Ramos (cell line): ENCODE measurements around the gene NAT14.

Experiments
- in situ Hi-C: fragments of 300-500 bp; cut with MboI; formaldehyde crosslinking; loops from one replicate; pipeline ENCODE4 v1.14.3; 2022; ENCODE audit warnings: low sequenced_read_pairs; ENCODE audit not compliant: unreplicated experiment

Gene NAT14

DNA sequence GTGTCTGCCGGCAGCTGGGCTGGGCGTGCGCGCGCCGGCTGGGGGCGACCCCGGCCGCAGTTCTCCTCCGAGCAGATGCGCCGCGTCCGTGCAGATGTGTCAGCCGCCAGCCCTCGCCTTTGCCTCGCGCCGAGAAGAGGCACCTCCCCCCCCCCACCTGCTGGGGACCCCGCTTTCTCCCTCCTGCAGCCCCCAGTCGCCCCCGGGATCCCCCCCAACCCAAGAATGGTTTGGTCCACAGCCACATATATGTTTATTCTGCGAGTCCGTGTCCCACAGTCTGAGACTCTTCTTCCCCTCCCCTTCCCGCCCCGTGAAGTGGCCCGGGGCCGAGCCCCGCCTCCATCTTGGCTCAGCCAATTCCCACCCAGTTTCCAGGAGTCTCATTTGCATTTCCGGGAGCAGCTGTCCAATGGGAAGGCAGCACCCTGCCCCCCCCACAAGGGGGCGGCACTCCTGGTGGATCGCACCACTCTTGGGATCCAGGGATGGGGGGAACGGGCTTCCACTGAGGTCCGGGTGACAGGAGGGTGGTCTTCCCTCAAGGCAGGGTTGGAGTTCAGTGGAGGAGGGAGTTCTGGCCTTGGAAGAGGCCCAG, 32.1 kb upstream of the NAT14 start:
- in situ Hi-C loops: no loop called here

DNA sequence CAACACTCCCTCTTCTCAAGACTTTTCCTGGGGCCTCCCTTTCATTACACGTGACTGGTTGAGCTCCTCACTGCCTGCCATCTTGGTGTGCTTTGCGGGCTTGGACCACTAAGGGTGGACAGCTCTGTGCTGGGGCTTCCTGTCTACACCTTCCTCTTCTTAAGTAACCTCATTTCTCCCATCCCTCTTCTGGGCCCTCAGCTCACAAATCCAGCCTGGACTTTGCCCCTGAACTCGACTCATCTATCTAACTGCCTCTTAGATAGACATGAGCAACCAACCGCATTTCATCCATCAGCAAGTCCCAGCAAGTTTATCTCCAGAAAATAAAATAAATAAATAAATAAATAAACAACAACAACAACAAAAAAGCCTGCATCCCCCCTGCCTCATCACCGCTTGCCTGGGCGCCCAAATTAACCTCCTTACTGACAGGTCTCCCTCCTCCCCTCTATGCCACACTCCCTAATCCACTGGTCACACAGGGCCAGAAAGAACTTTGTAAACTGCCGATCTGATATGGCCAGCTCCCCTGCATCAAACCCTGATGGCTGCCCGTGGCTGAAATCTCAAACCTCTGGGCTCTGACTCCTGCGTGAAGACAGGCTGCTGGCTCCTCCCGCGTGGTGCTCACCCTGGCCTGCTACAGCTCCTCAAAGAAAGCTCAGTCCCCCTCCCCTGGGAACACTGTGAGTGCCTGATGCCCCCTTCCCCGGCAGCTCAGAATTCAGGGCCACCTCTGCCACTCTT, 31.3 kb upstream of the NAT14 start:
- in situ Hi-C loops: no loop called here

DNA sequence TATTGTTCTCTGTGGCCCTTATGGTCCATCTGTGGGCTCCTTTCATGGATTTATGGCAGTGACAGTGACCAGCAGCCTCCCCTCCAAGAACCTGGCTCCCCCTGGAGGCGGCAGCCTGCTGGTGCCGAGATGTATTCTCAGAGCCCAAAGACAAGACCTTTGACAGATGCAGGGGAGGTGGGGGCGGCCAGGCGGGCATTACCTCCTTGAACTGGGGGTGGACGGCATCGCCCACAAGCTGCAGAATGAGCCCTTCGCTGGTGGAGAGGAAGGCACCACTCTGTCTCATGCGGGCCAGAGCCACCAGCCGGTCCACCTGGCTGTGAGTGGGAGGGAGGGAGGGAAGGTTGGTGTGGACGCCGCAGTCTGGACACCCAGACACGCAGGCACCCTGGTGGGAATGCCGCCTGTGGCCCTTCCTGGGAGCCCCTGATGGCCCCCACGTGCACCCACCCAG, 30.2 kb upstream of the NAT14 start:
- in situ Hi-C loops: no loop called here

DNA sequence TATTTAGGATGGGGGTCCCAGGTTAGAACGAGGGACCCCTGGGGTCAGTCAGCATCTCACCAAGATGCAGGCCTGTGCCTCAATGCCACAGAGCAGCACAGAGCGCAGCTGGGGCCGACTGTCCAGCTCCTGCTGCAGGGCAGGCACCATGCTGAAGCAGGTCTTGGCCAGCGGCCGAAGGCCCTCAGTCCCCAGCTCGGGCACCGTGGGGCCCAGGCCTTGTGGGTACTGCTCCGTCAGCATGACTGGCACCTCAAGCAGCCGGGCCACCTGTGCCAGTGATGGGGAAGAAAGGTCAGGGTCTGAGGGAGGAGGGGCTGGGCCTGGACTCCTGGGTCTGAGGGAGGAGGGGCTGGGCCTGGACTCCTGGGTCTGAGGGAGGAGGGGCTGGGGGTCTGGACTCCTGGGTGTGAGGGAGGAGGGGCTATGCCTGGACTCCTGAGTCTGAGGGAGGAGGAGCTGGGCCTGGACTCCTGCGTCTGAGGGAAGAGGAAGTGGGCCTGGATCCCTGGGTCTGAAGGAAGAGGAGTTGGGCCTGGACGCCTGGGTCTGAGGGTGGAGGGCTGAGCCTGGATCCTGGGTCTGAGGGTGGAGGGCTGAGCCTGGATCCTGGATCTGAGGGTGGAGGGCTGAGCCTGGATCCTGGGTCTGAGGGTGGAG, 29.3 kb upstream of the NAT14 start:
- in situ Hi-C loops: no loop called here

DNA sequence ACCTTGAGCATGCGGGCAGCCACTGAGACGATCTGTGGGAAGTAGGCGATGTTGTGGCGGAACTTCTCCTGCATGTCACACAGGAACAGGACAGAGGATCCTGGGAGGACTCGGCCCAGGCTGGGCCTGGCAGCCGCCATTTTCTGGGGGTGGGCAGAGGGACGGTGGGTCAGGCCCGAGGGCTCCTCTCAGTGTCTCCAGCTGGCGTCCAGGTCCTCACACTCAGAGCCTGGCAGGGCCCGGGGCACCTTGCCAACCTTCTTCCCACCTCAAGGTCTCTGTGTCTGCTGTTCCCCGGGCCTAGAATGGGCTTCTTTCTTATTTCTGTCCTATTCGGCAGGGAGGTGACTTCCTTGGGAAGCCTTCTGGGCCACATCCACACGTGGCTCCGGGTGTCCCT, 28.6 kb upstream of the NAT14 start:
- in situ Hi-C loops: no loop called here

DNA sequence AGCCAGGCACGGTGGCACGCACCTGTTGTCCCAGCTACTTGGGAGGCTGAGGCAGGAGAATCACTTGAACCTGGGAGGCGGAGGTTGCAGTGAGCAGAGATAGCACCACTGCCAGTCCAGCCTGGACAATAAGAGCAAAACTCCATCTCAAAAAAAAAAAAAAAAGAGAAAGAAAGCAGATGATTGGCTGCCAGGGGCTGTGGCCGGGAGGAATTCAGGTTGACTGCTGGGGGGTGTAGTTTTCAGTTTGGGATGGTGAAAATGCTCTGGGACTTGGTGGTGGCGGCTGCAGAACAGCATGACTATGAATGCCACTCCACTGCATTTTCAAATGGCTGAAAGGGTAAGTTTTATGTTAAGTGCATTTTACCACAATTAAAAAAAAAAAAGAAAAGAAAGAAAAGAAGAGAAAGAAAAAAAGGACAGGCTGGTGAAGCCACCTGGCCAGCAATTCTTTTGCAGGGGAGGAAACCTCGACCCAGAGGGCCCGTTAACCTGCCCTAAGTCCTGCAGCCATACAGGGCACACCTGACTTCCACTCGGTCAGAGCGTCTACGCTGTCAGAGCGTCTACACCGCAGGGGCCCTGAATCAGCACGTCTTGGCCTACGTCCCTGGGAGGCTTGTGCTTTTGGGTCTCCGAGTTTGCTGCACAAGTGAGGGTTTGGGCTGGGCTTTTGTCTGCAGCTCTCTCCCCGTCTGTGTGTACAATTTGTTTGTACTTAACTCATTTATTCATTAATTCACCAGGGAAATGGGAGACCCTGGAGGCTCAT, 27.1 kb upstream of the NAT14 start:
- in situ Hi-C loops: no loop called here

DNA sequence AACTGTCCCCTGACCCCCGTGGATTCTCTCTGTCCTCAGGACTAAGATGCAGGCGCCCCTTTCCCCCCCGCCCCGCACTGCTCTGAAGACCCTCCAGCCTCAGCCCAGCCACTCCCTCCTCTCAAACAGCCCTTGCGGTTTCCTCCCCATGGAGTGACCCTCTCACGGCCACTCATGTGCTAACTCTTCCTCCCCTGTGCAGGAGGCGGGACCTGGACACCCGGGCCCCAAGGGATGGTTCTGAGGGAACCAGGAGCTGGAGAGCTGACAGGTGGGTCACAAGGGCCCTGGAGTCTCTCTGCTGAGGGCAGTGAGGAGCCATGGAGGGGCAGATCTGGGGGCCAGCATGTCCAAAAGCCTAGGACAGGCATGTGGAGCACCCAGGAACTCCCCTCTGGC, 25.4 kb upstream of the NAT14 start:
- in situ Hi-C loops: no loop called here

DNA sequence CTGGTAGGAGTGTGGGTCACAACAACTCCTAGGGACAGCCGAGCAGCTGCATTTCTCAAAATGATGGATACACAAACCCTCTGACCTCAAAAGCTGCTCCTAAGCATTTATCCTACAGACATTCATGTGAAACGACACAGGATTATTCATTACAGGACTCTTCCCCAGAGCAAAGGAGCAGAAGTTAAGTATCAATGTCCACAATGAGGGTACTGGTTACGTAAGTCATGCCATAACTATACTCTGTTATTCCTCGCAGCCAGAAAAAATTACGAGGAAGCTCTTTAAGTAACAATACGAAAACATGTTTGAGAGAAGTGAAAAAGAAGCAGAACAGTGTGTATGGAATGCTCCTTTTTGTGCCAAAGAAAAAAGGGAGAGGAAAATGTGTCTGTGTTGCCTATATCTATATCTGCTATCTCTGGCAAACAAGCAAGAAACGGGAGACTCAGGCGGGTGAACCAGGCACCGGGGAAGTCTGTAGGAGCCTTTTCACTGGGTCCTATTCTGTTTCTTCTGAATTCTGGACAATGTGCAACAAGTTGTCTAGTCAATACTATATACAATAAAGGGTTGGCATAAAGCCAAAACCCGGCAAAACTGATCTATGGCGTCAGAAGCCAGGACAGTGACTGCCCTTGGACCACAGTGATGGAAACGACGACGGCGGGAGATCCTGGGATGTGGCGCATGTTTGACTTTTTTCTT, 24.9 kb upstream of the NAT14 start:
- in situ Hi-C loops: no loop called here

DNA sequence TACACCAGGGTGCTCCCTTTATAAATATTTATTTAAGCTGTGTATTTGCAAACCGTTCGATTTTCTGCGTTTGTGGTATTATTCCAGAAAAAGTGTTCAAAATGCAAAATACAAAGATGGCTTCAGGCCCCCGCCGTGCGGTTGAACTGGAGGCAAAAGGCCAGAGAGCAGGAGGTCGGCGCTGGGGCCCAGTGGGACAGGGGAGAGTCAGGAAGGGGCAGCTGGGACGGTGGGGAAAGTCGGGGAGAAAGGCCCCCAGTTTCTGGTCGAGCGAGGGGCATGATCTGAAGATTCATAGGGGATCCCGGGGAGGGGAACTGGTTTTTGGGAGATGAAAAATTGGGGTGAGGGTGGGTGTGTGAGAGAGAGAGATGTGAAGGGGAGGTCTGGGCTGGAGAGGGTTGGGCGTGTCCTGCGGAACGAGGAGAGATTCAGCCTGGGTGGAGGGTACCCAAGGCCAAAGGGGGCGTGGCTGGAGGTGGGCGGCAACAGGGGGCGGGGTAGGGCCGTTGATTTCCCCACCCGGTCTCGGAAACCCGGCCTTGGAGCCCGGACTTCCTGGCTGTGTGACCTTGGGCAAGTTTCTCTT, 24.2 kb upstream of the NAT14 start:
- in situ Hi-C loops: no loop called here

DNA sequence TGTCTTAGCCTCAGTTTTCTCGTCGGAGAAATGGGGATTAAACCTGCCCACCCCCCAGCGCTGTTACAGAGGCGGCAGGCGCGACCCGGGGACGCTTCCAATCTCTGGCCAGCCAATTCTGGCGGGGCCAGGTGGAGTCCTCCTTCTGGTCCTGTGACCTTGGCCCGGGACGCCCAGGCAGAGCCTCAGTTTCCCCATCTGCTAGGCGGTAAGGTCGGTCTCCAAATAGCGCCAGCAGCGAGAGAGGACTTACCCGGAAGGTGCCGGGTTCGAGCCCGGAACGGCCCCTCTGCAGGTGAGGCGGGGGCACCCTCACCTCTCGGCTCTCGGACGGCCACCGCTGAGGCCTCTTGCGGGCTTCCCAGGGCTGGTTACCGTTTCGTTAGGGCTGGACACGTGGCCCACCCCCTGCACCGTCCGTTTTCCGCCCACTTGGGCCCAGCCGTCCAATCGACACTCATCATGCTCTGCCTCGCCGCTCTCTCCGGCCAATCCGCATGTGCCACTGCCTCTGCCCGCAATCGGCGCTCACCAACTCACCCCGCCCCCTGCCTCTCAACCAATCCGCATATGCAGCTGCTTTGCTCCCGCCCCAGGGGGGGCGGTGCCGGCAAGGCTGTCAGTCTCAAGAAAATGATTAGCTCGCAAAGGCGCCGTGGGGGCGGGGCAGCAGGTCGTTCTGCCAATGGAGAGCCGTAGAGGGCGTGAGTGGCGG, 23.6 kb upstream of the NAT14 start, which contains the start of gene ISOC2:
TSS of gene ISOC2 (minus strand) at position 384 of the 715 bp plus-strand sequence. CDS start 5,156 bp downstream, outside the sequence.
- in situ Hi-C loops: no loop called here

DNA sequence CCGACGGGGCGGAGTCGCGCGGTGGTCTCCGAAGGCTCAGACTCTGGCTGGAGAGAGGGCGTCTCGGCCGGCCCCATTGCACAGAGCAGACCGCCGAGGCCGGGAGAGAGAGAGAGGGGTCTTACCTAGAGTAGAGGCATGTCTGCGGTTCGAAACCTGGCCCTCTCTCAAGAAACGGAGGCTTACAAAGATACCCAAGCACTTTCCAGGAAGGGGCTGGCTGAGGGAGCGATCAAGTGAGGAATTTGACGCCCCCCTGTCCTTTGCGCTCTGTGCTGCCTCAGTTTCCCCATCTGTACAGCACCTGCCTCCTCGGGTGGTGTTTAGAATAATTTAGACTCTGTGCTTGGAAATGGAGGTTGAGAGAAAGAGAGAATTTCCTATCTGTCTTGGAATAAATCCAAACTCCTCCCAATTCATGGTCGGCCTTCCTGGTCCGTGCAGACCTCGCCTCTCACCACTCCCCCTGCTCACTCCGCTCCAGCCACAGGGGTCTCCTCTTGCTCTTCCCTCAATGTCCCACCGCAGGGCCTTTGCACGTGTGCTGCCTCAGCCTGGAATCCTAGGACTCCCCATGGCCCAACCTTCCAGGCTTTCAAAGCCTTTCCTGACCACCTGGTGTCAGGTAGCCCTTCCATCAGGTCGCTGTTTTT, 22.9 kb upstream of the NAT14 start:
- in situ Hi-C loops: no loop called here

DNA sequence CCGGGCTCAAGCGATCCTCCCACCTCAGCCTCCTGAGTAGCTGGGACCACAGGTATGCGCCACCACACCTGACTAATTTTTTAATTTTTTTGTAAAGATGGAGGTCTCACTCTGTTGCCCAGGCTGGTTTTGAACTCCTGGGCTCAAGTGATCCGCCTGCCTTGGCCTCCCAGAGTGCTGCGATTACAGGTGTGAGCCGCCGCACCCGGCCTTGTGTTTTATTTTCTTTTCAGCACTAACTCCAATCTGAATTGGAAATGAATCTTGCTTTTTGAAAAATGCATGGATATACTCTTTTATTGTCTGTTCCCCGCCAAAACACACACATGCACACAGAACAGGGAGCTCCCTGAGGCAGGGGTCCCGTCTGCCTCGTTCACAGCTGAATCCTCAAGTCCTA, 22.3 kb upstream of the NAT14 start:
- in situ Hi-C loops: no loop called here

DNA sequence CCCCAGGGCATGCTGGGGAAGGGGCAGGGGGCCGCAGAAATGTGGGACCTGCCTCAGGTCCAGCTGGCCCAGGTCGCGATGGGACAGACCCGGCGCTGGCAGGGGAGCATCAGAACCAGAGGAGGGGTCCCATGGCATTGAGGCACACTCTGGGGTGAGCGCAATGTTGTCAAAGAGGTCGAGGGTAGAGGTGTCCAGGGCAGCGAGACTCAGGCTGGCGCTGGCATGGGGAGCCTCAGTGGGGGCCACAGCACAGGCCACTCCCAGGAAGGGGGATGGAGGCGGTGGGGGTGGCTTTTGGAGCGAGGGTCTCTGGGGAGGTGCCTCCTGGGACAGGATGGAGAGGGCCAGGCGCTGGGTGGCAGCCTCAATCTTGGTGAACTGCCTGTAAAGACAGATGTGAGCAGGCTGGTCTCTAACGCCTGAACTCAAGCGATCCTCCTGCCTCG, 21.4 kb upstream of the NAT14 start:
- in situ Hi-C loops: no loop called here

DNA sequence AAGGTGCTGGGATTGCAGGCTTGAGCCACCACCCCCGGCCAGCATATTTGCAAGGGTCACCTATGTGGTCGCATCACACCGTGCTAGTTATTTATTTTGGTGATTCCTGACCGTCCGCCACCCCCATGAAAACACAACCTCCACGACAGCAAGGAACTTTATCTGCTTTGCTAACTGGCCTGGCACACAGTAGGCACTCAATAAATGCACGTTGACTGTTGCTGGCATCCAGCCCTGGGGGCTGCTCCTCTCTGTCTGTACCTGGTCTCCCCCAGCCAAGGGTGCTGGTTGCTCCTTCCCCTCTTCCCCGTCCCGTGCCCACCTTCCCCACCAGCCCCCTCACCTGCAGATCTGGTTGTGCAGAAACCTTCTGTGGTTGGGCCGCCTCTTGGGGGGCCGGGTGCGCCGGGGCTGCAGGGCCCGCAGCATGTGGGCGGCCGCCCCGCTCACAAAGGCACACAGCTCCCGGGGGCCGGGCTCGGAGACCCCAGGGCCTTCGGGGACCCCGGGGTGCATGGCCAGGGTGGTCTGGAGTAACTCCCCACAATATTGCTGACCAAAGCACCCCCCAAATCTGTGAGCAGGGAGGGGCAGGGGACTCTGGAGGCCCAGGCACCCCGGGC, 20.8 kb upstream of the NAT14 start:
- in situ Hi-C loops: no loop called here

DNA sequence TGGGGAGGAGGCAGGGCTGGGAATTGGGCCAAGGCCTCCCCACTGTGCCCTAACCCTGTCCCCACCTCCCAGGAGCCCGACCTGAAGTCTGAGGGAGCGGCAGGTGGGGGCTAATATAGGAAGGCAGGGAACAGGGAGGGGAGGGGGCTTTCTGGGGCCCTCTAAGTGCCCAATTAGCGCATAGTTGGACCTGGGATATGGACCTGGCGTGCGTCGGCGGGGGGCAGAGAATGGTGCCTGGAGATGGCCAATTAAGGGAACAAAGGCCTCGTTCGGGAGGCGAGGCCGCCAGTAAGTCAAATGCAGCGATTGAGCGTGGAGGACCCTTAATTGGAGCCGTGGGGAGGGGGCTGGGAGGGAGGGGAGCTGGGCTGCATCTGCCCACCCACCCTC, 20.3 kb upstream of the NAT14 start, which contains the start of gene C19orf85:
TSS of gene C19orf85 (minus strand) at position 90 of the 393 bp plus-strand sequence. CDS start 197 bp downstream, outside the sequence.
- in situ Hi-C loops: no loop called here

DNA sequence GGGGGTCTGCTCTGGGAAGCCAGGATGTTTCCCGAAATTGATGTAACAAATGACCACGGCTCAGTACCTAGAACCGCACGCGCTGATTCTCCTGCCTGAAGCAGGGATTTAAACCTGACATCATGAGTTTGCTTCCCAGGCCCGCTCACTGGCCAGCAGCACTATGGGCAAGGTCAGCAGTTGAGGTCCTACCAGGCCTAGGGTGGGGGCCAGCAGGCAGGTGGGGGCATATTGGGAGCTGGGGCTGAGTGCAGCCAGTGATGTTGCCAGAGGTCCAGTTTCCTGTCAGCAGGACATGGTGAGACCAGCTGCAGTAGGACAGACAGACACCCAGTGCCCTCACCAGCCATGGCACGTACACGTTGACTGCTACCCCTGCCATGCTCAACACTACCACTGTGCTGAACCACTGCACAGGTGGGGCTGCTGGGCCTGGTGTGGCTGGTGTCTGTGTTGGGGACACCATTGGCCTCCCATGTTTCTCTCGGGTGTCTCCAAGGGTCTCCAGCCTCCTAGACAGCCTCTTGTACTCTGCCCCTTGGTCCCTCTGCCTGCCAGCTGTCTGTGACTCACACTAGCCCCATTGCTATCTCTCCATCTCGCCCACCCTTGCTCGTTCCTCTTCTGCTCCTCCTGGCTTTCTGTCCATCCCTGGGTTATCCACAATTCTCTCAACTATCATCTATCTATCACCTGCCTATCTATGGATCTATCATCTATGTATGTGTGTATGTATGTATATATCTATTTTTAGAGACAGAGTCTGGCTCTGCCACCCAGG, 19.3 kb upstream of the NAT14 start:
- in situ Hi-C loops: no loop called here

DNA sequence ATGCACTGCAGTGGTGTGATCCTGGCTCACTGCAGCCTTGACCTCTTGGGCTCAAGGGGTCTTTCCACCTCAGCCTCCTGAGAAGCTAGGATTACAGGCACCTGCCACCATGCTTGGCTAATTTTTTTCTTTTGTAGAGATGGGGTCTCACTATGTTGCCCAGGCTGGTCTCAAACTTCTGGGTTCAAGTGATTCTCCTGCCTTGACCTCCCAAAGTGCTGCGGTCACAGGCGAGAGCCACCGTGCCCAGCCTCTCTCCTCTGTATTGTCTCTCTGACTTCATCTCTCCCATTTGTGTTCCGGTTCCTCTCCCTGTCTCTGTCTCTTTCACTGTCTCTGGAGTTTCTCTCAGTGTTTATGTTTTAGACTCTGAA, 18.8 kb upstream of the NAT14 start:
- in situ Hi-C loops: no loop called here
